GM12878 (cell line): Measurements from ENCODE around the gene ACTG1.

Source experiments
- CEBPB ChIP-seq, 2 experiments: fragments of 150-350 bp in 1 of 2; IDR thresholded peaks; 2 replicates each; pipeline ENCODE4 v1.6.1; 2012 to 2014; ENCODE audit warnings: low read depth in 2 of 2, low read length in 2 of 2, borderline replicate concordance in 1 of 2, inconsistent platforms in 1 of 2
- CHD4 ChIP-seq: fragments of 200-600 bp; sonication (generic); IDR thresholded peaks from 2 replicates; pipeline ENCODE4 v1.6.1; 2016; ENCODE audit warnings: mild to moderate bottlenecking
- CTCF ChIP-seq, 3 experiments: IDR thresholded peaks in 2 of 3; conservative IDR thresholded peaks in 1 of 3; 2 replicates each; pipeline ENCODE4 v1.5.1; 2011; ENCODE audit warnings: low read depth in 3 of 3, low read length in 3 of 3, mild to moderate bottlenecking in 3 of 3, control low read depth in 2 of 3, moderate library complexity in 2 of 3, inconsistent platforms in 1 of 3, mixed read lengths in 1 of 3; ENCODE audit not compliant: control insufficient read depth in 2 of 3, insufficient read depth in 1 of 3; ENCODE audit errors: extremely low read depth in 1 of 3

DNA sequence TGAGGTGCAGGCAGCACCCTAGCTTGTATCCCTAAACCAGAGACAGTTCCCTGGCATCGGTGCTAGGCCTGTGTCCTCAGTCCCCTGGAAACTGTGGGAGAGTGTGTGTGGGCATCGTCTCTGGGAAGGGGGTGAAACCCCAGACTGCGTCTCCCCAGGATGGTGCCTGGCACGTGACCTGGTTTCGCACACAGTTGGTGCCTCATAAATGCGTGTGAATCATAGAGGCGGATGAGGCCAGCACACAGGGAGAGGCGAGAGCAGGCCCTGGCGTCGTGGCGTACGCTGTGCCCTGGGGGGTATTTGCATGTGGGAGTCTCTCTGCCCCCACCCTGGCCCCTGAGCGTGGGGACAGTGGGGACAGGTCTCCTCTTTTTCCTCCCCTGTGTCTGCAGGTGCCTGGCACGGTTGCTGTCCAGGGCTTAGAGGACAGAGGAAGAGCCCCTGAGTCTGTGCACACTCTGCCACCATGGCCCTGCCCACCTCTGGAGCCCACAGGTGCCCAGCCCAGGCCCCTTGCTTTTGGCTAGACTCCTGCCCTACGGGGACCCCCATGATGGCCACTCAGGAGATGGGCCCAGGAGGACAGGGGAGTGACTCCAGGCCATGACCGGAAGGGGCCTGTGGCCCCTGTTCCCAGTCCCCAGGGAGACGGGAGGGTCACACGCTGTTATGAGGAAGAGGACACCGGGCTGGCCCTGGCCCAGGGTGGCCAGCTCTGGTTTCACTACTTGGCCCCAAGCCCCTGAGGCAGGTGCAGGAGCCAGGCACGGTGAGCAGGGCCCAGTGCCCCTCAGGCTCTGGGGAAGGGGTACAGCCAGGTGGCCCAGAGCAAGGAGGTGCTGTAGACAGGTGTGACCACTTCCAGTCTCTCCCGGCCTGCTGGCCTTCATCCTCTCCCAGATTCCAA lies 14.3 kb upstream of the ACTG1 start:
- TF ChIP-seq CTCF (IDR thresholded peaks at IDR 0.05 in 2 of 3, conservative IDR thresholded peaks at IDR 0.05 in 1 of 3; ENCODE audit: control insufficient read depth in 2 of 3, extremely low read depth in 1 of 3, insufficient read depth in 1 of 3, low read depth in 3 of 3, low read length in 3 of 3), result no peak
- no peak for TF ChIP-seq CHD4
- no peak for TF ChIP-seq CEBPB (IDR thresholded peaks at IDR 0.05; ENCODE audit: borderline replicate concordance in 1 of 2, low read depth in 2 of 2, low read length in 2 of 2)
